ENCODE data around the gene SNCAIP.

DNA sequence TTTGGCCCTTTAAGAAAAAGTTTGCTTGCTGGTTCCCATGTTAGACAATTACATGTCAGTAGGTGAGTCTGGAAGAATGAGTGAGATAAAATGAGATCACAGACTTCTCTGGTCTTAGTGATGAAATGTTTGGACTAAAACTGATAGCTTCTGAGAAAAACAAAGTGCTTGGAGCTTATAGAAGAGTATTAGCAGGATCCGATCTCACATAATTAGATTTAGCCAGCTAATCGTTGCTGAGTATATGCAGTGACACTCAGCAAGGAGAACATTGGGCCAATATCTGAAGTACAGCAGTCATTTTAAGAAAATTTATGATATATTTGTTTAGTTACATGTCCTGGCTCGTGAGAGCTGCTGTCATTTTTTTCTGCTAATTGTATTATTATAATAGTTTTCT lies 135.8 kb downstream of the SNCAIP start:
- TF ChIP-seq, protein P1, sequence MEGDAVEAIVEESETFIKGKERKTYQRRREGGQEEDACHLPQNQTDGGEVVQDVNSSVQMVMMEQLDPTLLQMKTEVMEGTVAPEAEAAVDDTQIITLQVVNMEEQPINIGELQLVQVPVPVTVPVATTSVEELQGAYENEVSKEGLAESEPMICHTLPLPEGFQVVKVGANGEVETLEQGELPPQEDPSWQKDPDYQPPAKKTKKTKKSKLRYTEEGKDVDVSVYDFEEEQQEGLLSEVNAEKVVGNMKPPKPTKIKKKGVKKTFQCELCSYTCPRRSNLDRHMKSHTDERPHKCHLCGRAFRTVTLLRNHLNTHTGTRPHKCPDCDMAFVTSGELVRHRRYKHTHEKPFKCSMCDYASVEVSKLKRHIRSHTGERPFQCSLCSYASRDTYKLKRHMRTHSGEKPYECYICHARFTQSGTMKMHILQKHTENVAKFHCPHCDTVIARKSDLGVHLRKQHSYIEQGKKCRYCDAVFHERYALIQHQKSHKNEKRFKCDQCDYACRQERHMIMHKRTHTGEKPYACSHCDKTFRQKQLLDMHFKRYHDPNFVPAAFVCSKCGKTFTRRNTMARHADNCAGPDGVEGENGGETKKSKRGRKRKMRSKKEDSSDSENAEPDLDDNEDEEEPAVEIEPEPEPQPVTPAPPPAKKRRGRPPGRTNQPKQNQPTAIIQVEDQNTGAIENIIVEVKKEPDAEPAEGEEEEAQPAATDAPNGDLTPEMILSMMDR (IDR thresholded peaks at IDR 0.05): no peak
- no peak for TF ChIP-seq POLR2A (IDR thresholded peaks at IDR 0.05)
- no peak for TF ChIP-seq POLR2AphosphoS5 (IDR thresholded peaks at IDR 0.05)

Measured in prostate gland (tissue), 2 donors.